ENCODE results near the gene TAF11L8. TPM values are rescaled to one million over a fixed set of nuclear protein-coding genes. Genes with fewer than 3 reads are reported as not detected.
"Not testable (repeated sequence)": the region's sequence is repeated elsewhere in the genome, so short reads cannot be mapped to it uniquely, and the experiment has no call there.

TAF11L8 gene
- total RNA-seq (not detected), polyA plus RNA-seq (ENCODE audit: insufficient read depth, low read depth, low replicate concordance) (not detected)
- long read RNA-seq, donor 1, result 0 reads
- long read RNA-seq, donor 2, result 0 reads
- long read RNA-seq, donor 3, result 0 reads
- long read RNA-seq, donor 4, result 0 reads
- long read RNA-seq, donor 5, result 0 reads
- long read RNA-seq, donor 6, result 0 reads
- long read RNA-seq, donor 7, result 0 reads
- long read RNA-seq, donor 8, result 0 reads
- long read RNA-seq, donor 9, result 0 reads
- long read RNA-seq, donor 10, result 0 reads

DNA sequence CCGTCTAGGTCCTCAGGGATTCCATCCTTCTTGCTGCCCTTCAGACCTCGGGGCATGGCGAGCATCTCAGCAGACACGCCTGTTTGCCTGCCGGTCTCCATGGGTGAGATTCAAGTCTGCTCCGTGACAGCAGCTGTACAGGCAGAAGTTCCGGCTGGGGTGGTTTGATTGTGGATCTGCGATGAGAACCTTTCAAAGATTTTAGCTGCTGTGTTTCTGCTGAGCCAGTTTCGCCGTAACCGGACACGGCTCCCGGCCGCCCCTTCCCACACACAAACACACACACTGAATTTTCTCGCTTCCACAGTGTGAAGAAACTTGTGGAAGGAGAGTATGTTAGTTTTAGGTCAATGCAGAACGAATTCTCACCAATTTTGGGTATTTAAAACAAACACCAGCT lies at the start of gene TAF11L8:
TAF11L8 (minus strand) TSS at position 101 of the 400 bp plus-strand sequence.
- H3K27me3 ChIP-seq (ENCODE audit: control insufficient read depth, insufficient read depth, low read length); H3K4me1 ChIP-seq (ENCODE audit: control insufficient read depth in 2 of 3, insufficient read depth in 2 of 3, low read depth in 1 of 3, low read length in 3 of 3); DNase-seq; FAIRE-seq; H3K36me3 ChIP-seq (ENCODE audit: control insufficient read depth in 2 of 3, insufficient read depth in 3 of 3, low read length in 3 of 3); H3K9me3 ChIP-seq (ENCODE audit: control insufficient read depth in 2 of 3, insufficient read depth in 1 of 3, low read length in 3 of 3); H3K4me3 ChIP-seq (ENCODE audit: low read length in 3 of 3); intact Hi-C loops (cut with DNase I); H3K9ac ChIP-seq (ENCODE audit: low read length in 3 of 3); H3K27ac ChIP-seq (ENCODE audit: low read depth in 2 of 2, low read length in 2 of 2): not testable (repeated sequence)

DNA sequence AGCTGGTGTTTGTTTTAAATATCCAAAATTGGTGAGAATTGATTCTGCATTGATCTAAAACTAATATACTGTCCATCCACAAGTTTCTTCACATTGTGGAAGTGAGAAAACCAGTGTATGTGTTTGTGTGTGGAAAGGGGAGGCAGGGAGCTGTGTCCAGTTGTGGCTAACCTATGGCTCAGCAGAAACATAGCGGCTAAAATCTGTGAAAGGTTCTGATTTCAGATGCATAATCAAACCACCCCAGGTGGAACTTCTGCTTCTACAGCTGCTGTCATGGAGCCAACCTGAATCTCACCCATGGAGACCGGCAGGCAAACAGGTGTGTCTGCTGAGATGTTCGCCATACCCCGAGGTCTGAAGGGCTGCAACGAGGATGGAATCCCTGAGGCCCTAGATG lies 43.4 kb upstream of the TAF11L8 start, which contains the start of gene TAF11L14:
TAF11L14 (plus strand) TSS at position 301 of the 400 bp plus-strand sequence.
- Histone ChIP-seq H3K36me3 (ENCODE audit: control insufficient read depth in 2 of 3, insufficient read depth in 3 of 3, low read length in 3 of 3) (no peaks in the 10 kb centered on the region), H3K9me3 (ENCODE audit: control insufficient read depth in 2 of 3, insufficient read depth in 1 of 3, low read length in 3 of 3) (no peaks in the 10 kb centered on the region), H3K9ac (ENCODE audit: low read length in 3 of 3) (no peak within 1 kb of the TSS), H3K27me3 (ENCODE audit: control insufficient read depth, insufficient read depth, low read length) (no peaks in the 10 kb centered on the region), H3K27ac (ENCODE audit: low read depth in 2 of 2, low read length in 2 of 2) (no peak within 1 kb of the TSS), H3K4me1 (ENCODE audit: control insufficient read depth in 2 of 3, insufficient read depth in 2 of 3, low read depth in 1 of 3, low read length in 3 of 3) (no peaks in the 10 kb centered on the region), H3K4me3 (ENCODE audit: low read length in 3 of 3) (no peak within 1 kb of the TSS)
- TF ChIP-seq, protein P1, sequence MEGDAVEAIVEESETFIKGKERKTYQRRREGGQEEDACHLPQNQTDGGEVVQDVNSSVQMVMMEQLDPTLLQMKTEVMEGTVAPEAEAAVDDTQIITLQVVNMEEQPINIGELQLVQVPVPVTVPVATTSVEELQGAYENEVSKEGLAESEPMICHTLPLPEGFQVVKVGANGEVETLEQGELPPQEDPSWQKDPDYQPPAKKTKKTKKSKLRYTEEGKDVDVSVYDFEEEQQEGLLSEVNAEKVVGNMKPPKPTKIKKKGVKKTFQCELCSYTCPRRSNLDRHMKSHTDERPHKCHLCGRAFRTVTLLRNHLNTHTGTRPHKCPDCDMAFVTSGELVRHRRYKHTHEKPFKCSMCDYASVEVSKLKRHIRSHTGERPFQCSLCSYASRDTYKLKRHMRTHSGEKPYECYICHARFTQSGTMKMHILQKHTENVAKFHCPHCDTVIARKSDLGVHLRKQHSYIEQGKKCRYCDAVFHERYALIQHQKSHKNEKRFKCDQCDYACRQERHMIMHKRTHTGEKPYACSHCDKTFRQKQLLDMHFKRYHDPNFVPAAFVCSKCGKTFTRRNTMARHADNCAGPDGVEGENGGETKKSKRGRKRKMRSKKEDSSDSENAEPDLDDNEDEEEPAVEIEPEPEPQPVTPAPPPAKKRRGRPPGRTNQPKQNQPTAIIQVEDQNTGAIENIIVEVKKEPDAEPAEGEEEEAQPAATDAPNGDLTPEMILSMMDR (IDR thresholded peaks at IDR 0.05; ENCODE audit: borderline replicate concordance, extremely low read depth, insufficient read depth), result no peak
- intact Hi-C loops (cut with DNase I), result no loop called here
- FAIRE-seq (no peak), DNase-seq (no peak)

DNA sequence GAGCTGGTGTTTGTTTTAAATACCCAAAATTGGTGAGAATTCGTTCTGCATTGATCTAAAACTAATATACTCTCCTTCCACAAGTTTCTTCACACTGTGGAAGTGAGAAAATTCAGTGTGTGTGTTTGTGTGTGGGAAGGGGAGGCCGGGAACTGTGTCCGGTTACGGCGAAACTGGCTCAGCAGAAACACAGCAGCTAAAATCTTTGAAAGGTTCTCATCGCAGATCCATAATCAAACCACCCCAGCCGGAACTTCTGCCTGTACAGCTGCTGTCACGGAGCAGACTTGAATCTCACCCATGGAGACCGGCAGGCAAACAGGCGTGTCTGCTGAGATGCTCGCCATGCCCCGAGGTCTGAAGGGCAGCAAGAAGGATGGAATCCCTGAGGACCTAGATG lies 41.0 kb upstream of the TAF11L8 start, which contains the start of gene TAF11L13:
TAF11L13 (plus strand) TSS at position 301 of the 400 bp plus-strand sequence.
- H3K9me3 ChIP-seq (ENCODE audit: control insufficient read depth in 2 of 3, insufficient read depth in 1 of 3, low read length in 3 of 3); H3K4me3 ChIP-seq (ENCODE audit: low read length in 3 of 3); FAIRE-seq; DNase-seq; H3K36me3 ChIP-seq (ENCODE audit: control insufficient read depth in 2 of 3, insufficient read depth in 3 of 3, low read length in 3 of 3); H3K27me3 ChIP-seq (ENCODE audit: control insufficient read depth, insufficient read depth, low read length); H3K27ac ChIP-seq (ENCODE audit: low read depth in 2 of 2, low read length in 2 of 2); H3K9ac ChIP-seq (ENCODE audit: low read length in 3 of 3); H3K4me1 ChIP-seq (ENCODE audit: control insufficient read depth in 2 of 3, insufficient read depth in 2 of 3, low read depth in 1 of 3, low read length in 3 of 3); intact Hi-C loops (cut with DNase I): not testable (repeated sequence)

- no peaks in the 10 kb centered on the region for H3K27me3 ChIP-seq (ENCODE audit: control insufficient read depth, insufficient read depth, low read length)
- intact Hi-C loops (cut with DNase I), result no loop called here
- TF ChIP-seq, protein P1 (IDR thresholded peaks at IDR 0.05; ENCODE audit: borderline replicate concordance, extremely low read depth, insufficient read depth), result no peak
- FAIRE-seq (no peak), DNase-seq (no peak)
- no peaks in the 10 kb centered on the region for H3K36me3 ChIP-seq (ENCODE audit: control insufficient read depth in 2 of 3, insufficient read depth in 3 of 3, low read length in 3 of 3)
- no peak overlapping the region for H3K9ac ChIP-seq (ENCODE audit: low read length in 3 of 3)
- H3K4me1 ChIP-seq (ENCODE audit: control insufficient read depth in 2 of 3, insufficient read depth in 2 of 3, low read depth in 1 of 3, low read length in 3 of 3), result no peaks in the 10 kb centered on the region
- H3K27ac ChIP-seq (ENCODE audit: low read depth in 2 of 2, low read length in 2 of 2), result no peak overlapping the region
- H3K9me3 ChIP-seq (ENCODE audit: control insufficient read depth in 2 of 3, insufficient read depth in 1 of 3, low read length in 3 of 3), result no peaks in the 10 kb centered on the region
- H3K4me3 ChIP-seq (ENCODE audit: low read length in 3 of 3), result no peak overlapping the region
These were observed 34.9 kb upstream of the TAF11L8 start for GRCh38 chr5:17625686-17626085.
